Measurements from ENCODE around the gene TMBIM4.

DNA sequence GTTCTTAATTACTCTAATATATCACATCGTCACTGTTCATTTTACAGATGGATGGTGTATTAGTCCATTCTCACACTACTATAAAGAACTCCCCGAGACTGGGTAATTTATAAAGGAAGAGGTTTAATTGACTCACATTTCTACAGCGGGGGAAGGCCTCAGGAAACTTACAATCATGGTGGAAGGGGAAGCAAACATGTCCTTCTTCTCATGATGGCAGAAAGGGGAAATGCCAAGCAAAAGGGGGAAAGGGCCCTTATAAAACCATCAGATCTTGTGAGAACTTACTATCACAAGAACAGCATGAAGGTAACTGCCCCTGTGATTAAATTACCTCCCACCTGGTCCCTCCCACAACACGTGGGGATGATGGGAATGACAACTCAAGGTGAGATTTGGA lies 6.5 kb downstream of the TMBIM4 start:
- TF ChIP-seq, protein P1, sequence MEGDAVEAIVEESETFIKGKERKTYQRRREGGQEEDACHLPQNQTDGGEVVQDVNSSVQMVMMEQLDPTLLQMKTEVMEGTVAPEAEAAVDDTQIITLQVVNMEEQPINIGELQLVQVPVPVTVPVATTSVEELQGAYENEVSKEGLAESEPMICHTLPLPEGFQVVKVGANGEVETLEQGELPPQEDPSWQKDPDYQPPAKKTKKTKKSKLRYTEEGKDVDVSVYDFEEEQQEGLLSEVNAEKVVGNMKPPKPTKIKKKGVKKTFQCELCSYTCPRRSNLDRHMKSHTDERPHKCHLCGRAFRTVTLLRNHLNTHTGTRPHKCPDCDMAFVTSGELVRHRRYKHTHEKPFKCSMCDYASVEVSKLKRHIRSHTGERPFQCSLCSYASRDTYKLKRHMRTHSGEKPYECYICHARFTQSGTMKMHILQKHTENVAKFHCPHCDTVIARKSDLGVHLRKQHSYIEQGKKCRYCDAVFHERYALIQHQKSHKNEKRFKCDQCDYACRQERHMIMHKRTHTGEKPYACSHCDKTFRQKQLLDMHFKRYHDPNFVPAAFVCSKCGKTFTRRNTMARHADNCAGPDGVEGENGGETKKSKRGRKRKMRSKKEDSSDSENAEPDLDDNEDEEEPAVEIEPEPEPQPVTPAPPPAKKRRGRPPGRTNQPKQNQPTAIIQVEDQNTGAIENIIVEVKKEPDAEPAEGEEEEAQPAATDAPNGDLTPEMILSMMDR (IDR thresholded peaks at IDR 0.05) = no peak
- TF ChIP-seq POLR2A (IDR thresholded peaks at IDR 0.05) = no peak

All from prostate gland (tissue), 2 donors.